H1 (cell line): ENCODE measurements around the gene SLC36A4. TPM values are rescaled to one million over a fixed set of nuclear protein-coding genes. Genes with fewer than 3 reads are reported as not detected.

Experiments
- BRCA1 ChIP-seq: IDR thresholded peaks from 2 replicates; pipeline ENCODE4 v1.6.1; 2012; ENCODE audit warnings: low read depth, low read length, improper control_type of control experiment
- RNF2 ChIP-seq: fragments of 200-900, 300-1000 bp; sonication (generic); IDR thresholded peaks from 2 replicates; pipeline ENCODE4 v1.7.1; 2016; ENCODE audit warnings: borderline replicate concordance, low read depth, mild to moderate bottlenecking, antibody characterized with exemption, low read length; ENCODE audit not compliant: poor library complexity, severe bottlenecking; ENCODE audit errors: missing control alignments
- polyA plus RNA-seq, 7 experiments: library from polyadenylated mRNA; depleted of rRNA in 3 of 7; stranded (reverse) in 5 of 7; unstranded in 2 of 7; fragments of >200 nt in 5 of 7; fragments of 200-250 nt in 2 of 7; gene quantifications; 1 replicate in 5 of 7; 2 replicates in 1 of 7; 4 replicates in 1 of 7; pipeline versions ENCODE4 v1.2.1 to v1.2.3, GENCODE V29; 2011 to 2013; ENCODE audit warnings: missing spikeins in 2 of 7, mixed read lengths in 2 of 7
- total RNA-seq: library from RNA; stranded (reverse); fragmentation: NEBNext Ultra II Directional; extraction: Animal tissue kit (Norgen Biotek cat#: 25700); gene quantifications from 2 replicates; pipeline ENCODE4 v1.2.1, GENCODE V29; 2021
- TF ChIP-seq, protein P1 (sequence below): fragments of 300-600 bp; sonication (generic); IDR thresholded peaks from 2 replicates; pipeline ENCODE4 v1.7.1; 2012; ENCODE audit warnings: low read length, moderate library complexity, mild to moderate bottlenecking, inconsistent platforms; ENCODE audit not compliant: insufficient replicate concordance

SLC36A4 gene
- total and polyA plus RNA-seq, 2 of the 8 experiments (the other 6 are each of a cell fraction or from before 2014, with no cell fraction given): 10.2 to 22.7 TPM

DNA sequence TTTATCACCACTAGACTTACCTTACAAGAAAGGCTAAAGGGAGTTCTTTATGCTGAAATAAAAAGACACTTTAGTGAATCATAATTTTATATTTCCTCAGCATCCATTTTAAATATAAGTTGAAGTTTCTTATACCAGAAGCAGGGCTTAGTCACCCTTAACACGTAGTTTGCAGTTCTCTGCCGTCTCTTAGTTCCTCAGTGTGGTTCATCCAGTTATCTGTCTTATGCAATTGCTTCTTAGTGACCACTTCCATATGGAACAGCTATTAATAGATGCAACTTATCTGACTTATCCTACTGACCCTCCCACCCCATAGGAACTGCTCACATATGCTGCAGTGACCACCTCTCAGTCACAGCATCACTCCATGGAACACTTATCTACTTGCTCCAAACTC lies 11.7 kb upstream of the SLC36A4 start (continued):
- TF ChIP-seq, protein P1, sequence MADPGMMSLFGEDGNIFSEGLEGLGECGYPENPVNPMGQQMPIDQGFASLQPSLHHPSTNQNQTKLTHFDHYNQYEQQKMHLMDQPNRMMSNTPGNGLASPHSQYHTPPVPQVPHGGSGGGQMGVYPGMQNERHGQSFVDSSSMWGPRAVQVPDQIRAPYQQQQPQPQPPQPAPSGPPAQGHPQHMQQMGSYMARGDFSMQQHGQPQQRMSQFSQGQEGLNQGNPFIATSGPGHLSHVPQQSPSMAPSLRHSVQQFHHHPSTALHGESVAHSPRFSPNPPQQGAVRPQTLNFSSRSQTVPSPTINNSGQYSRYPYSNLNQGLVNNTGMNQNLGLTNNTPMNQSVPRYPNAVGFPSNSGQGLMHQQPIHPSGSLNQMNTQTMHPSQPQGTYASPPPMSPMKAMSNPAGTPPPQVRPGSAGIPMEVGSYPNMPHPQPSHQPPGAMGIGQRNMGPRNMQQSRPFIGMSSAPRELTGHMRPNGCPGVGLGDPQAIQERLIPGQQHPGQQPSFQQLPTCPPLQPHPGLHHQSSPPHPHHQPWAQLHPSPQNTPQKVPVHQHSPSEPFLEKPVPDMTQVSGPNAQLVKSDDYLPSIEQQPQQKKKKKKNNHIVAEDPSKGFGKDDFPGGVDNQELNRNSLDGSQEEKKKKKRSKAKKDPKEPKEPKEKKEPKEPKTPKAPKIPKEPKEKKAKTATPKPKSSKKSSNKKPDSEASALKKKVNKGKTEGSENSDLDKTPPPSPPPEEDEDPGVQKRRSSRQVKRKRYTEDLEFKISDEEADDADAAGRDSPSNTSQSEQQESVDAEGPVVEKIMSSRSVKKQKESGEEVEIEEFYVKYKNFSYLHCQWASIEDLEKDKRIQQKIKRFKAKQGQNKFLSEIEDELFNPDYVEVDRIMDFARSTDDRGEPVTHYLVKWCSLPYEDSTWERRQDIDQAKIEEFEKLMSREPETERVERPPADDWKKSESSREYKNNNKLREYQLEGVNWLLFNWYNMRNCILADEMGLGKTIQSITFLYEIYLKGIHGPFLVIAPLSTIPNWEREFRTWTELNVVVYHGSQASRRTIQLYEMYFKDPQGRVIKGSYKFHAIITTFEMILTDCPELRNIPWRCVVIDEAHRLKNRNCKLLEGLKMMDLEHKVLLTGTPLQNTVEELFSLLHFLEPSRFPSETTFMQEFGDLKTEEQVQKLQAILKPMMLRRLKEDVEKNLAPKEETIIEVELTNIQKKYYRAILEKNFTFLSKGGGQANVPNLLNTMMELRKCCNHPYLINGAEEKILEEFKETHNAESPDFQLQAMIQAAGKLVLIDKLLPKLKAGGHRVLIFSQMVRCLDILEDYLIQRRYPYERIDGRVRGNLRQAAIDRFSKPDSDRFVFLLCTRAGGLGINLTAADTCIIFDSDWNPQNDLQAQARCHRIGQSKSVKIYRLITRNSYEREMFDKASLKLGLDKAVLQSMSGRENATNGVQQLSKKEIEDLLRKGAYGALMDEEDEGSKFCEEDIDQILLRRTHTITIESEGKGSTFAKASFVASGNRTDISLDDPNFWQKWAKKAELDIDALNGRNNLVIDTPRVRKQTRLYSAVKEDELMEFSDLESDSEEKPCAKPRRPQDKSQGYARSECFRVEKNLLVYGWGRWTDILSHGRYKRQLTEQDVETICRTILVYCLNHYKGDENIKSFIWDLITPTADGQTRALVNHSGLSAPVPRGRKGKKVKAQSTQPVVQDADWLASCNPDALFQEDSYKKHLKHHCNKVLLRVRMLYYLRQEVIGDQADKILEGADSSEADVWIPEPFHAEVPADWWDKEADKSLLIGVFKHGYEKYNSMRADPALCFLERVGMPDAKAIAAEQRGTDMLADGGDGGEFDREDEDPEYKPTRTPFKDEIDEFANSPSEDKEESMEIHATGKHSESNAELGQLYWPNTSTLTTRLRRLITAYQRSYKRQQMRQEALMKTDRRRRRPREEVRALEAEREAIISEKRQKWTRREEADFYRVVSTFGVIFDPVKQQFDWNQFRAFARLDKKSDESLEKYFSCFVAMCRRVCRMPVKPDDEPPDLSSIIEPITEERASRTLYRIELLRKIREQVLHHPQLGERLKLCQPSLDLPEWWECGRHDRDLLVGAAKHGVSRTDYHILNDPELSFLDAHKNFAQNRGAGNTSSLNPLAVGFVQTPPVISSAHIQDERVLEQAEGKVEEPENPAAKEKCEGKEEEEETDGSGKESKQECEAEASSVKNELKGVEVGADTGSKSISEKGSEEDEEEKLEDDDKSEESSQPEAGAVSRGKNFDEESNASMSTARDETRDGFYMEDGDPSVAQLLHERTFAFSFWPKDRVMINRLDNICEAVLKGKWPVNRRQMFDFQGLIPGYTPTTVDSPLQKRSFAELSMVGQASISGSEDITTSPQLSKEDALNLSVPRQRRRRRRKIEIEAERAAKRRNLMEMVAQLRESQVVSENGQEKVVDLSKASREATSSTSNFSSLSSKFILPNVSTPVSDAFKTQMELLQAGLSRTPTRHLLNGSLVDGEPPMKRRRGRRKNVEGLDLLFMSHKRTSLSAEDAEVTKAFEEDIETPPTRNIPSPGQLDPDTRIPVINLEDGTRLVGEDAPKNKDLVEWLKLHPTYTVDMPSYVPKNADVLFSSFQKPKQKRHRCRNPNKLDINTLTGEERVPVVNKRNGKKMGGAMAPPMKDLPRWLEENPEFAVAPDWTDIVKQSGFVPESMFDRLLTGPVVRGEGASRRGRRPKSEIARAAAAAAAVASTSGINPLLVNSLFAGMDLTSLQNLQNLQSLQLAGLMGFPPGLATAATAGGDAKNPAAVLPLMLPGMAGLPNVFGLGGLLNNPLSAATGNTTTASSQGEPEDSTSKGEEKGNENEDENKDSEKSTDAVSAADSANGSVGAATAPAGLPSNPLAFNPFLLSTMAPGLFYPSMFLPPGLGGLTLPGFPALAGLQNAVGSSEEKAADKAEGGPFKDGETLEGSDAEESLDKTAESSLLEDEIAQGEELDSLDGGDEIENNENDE: no peak
- TF ChIP-seq RNF2: no peak
- no peak for TF ChIP-seq BRCA1
